Measurements from ENCODE around the gene FBXO30. TPM values are rescaled to one million over a fixed set of nuclear protein-coding genes. Genes with fewer than 3 reads are reported as not detected.

Gene FBXO30
- total RNA-seq (1 to 10 TPM; 7.9 to 8.4 TPM), polyA plus RNA-seq (1.5 TPM)

DNA sequence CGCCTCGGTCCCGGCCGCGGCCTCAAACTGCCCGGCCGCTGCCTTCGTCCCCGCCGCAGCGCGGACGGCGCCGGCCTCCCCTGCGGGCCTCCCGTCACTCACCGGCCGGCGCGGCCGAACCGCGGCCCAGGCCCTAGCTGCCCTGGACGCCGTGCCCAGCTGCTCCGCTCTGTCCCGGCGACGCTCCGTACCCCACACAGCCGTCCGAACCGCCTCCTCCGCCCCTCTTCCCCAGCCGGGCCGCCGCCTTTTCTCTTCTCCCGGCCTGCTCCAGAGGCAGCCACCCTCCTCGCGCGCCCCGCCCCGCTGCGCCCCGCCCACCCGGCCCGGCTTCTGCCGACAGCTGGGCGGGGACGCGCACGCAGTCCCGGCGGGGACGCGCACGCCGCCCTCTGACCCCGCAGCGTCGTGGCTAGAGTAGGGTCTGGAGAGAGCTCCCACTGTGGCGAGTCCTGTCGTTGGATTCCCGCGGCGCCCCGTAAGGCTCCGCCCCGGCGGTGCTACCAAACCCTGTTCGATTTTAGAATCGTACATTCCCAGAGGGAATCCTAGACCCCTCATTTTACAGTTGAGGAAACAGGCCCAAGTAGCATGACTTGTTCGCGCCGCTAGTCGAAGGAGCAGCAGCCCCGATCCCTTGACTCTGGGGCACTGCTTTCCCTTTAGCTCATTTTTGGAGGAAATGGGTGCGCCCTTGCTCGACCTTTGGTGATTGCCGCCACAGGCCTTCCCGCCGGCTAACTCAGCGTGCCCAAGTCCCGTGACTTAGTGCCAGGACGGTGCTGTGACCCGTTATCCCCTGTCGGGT, at the start of gene FBXO30:
FBXO30 (minus strand) TSS at position 295 of the 808 bp plus-strand sequence. CDS start 8,390 bp downstream, outside the sequence.
- Mint-ChIP-seq H3K9me3 (no peaks in the 10 kb centered on the region), H3K27me3 (no peaks in the 10 kb centered on the region), H3K4me3 (peak within 1 kb of the TSS; percentile 93 to 100 (median 95)), H3K36me3 (peaks cover 0 to 9% (median 2%) of the 10 kb centered on the region in 3 donors), H3K27ac (peak within 1 kb of the TSS; percentile 91 to 98 (median 94)), H3K4me1 (peaks cover 35 to 73% (median 69%) of the 10 kb centered on the region in 3 donors)
- ChIA-PET CTCF (interaction anchor here (1.3 to 1.6 kb wide), 6 partner anchors 15 to 150 kb away, joined by 3 to 5 read pairs (median 4); partner anchors contain the start of gene SHPRH), POLR2A (interaction anchor here (0.6 to 2.4 kb wide), 5 partner anchors 12 to 150 kb away, joined by 3 to 32 read pairs (median 7); partner anchors contain the start of genes EPM2A and SHPRH)
- Histone ChIP-seq H3K4me3 (ENCODE audit: low read length) (peak within 1 kb of the TSS; percentile 92), H3K27ac (ENCODE audit: low read depth, low read length) (peak within 1 kb of the TSS; percentile 87), H3K36me3 (ENCODE audit: insufficient read depth, low read length) (no peaks in the 10 kb centered on the region), H3K4me1 (ENCODE audit: insufficient read depth, low read length) (peaks cover 20% of the 10 kb centered on the region), H3K27me3 (ENCODE audit: insufficient read depth, low read length, poor library complexity, severe bottlenecking) (no peaks in the 10 kb centered on the region), H3K9me3 (ENCODE audit: low read length) (no peaks in the 10 kb centered on the region)
- DNase-seq: peak; percentile 78 to 90 (median 86)

DNA sequence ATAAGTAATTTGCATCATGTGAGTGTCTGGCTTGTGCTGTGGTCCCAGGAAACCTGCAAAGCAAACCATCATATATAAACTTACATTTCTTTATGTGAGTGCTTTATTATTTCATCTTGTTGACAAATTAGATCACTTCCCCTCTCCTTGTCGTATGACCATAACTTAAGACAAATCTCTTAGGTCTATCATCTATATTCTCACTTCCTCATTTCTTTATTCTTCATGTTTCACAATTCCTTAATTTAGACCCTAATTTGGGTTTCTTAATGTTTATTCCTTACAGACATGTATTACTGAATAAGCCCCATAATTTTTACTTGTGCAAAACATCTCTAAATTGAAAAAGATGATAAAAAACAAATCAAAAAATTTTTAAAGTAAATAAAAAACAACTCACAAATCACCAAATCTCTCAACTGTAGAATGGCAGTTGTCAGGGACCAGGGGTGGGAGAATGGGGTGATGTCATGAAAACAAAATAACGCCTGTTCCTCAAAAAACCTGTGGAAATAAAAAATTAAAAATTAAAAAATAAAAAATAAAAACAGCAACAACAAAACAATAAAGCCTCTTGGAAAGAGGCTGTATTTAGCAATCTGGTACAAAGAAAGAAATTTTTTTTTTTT, 49.5 kb upstream of the FBXO30 start:
- Histone ChIP-seq H3K9me3 (ENCODE audit: low read length) (no peaks in the 10 kb centered on the region), H3K4me3 (ENCODE audit: low read length) (no peak overlapping the region), H3K36me3 (ENCODE audit: insufficient read depth, low read length) (no peaks in the 10 kb centered on the region), H3K27ac (ENCODE audit: low read depth, low read length) (no peak overlapping the region), H3K4me1 (ENCODE audit: insufficient read depth, low read length) (peaks cover 34% of the 10 kb centered on the region), H3K27me3 (ENCODE audit: insufficient read depth, low read length, poor library complexity, severe bottlenecking) (no peaks in the 10 kb centered on the region)
- POLR2A ChIA-PET: no interaction called here
- Mint-ChIP-seq H3K4me3 (no peak overlapping the region), H3K27me3 (no peaks in the 10 kb centered on the region), H3K27ac (peak overlapping the region in 3 of 8 donors; percentile 18 to 36 (median 18)), H3K4me1 (peaks cover 30 to 57% (median 54%) of the 10 kb centered on the region in 3 donors), H3K9me3 (peaks cover 2 to 7% (median 6%) of the 10 kb centered on the region in 5 donors), H3K36me3 (peaks cover 8 to 19% (median 9%) of the 10 kb centered on the region in 3 donors)
- CTCF ChIA-PET: interaction anchor here (0.7 to 0.8 kb wide), 2 partner anchors 19 to 22 kb away, joined by 3 to 4 read pairs; no protein-coding TSS in a partner anchor
- DNase-seq: no peak

- POLR2A ChIA-PET: no interaction called here
- DNase-seq: no peak
- Histone ChIP-seq H3K27me3 (ENCODE audit: insufficient read depth, low read length, poor library complexity, severe bottlenecking) (no peaks in the 10 kb centered on the region), H3K4me3 (ENCODE audit: low read length) (no peak overlapping the region), H3K36me3 (ENCODE audit: insufficient read depth, low read length) (no peaks in the 10 kb centered on the region), H3K9me3 (ENCODE audit: low read length) (no peaks in the 10 kb centered on the region), H3K27ac (ENCODE audit: low read depth, low read length) (no peak overlapping the region), H3K4me1 (ENCODE audit: insufficient read depth, low read length) (peaks cover 34% of the 10 kb centered on the region)
- CTCF ChIA-PET: no interaction called here
- Mint-ChIP-seq H3K4me3 (peak overlapping the region in 1 of 7 donors; percentile 9), H3K27me3 (no peaks in the 10 kb centered on the region), H3K36me3 (peaks cover 11 to 24% (median 13%) of the 10 kb centered on the region in 3 donors), H3K27ac (peak overlapping the region in 3 of 8 donors; percentile 3 to 45 (median 18)), H3K4me1 (peaks cover 29 to 52% (median 52%) of the 10 kb centered on the region in 3 donors), H3K9me3 (peaks cover 2 to 7% (median 6%) of the 10 kb centered on the region in 5 donors)
Measured at GRCh38 chr6:145863366-145863765, 48.8 kb upstream of the FBXO30 start.

DNA sequence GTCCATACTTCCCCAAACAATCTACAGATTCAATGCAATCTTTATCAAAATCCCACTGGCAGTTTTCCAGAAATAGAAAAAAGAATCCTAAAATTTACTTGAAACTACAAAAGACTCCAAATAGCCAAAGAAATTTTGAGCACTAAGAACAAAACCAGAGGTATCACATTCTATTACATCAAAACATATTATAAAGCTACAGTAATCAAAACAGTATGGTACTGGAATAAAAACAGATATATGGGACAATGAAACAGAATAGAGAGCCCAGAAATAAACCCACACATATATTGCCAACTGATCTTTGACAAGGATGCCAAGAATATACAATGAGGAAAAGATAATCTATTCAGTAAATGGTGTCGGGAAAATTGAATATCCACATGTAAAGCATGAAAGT, 46.0 kb upstream of the FBXO30 start:
- Histone ChIP-seq H3K9me3 (ENCODE audit: low read length) (no peaks in the 10 kb centered on the region), H3K4me3 (ENCODE audit: low read length) (no peak overlapping the region), H3K4me1 (ENCODE audit: insufficient read depth, low read length) (peaks cover 10% of the 10 kb centered on the region), H3K27me3 (ENCODE audit: insufficient read depth, low read length, poor library complexity, severe bottlenecking) (no peaks in the 10 kb centered on the region), H3K36me3 (ENCODE audit: insufficient read depth, low read length) (no peaks in the 10 kb centered on the region), H3K27ac (ENCODE audit: low read depth, low read length) (no peak overlapping the region)
- H3K36me3 Mint-ChIP-seq: peaks cover 14 to 34% (median 15%) of the 10 kb centered on the region in 3 donors
- DNase-seq: no peak
- H3K27ac Mint-ChIP-seq: no peak overlapping the region
- POLR2A ChIA-PET: no interaction called here
- peaks cover 2 to 7% (median 6%) of the 10 kb centered on the region in 5 donors for H3K9me3 Mint-ChIP-seq
- H3K4me3 Mint-ChIP-seq: no peak overlapping the region
- CTCF ChIA-PET: no interaction called here
- no peaks in the 10 kb centered on the region for H3K27me3 Mint-ChIP-seq
- peaks cover 8 to 24% (median 24%) of the 10 kb centered on the region in 3 donors for H3K4me1 Mint-ChIP-seq

DNA sequence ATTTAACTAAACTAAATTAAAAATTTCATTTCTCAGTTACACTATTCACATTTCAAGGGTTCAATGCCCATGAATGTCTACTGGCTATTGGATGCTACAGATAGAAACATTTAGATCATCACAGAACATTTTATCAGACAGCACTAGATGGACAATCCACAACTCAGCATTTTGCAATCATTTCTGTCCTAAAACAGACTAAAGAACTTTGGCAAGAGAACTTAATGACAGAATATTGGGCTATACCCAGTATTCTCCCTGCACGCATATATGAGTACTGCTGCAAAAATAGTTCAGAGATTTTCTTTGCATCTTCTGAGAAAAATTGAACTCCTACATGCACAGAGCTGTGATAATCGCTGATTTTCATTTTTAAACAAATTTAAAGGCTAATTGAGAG, 36.1 kb upstream of the FBXO30 start:
- H3K27me3 Mint-ChIP-seq: peaks cover 0 to 1% of the 10 kb centered on the region in 2 donors
- H3K4me1 Mint-ChIP-seq: peaks cover 4 to 7% (median 7%) of the 10 kb centered on the region in 3 donors
- H3K4me3 ChIP-seq (ENCODE audit: low read length): no peak overlapping the region
- no peaks in the 10 kb centered on the region for H3K36me3 ChIP-seq (ENCODE audit: insufficient read depth, low read length)
- H3K27me3 ChIP-seq (ENCODE audit: insufficient read depth, low read length, poor library complexity, severe bottlenecking): no peaks in the 10 kb centered on the region
- H3K4me3 Mint-ChIP-seq: no peak overlapping the region
- H3K4me1 ChIP-seq (ENCODE audit: insufficient read depth, low read length): peaks cover 4% of the 10 kb centered on the region
- H3K36me3 Mint-ChIP-seq: peaks cover 3 to 8% (median 4%) of the 10 kb centered on the region in 3 donors
- no peaks in the 10 kb centered on the region for H3K9me3 ChIP-seq (ENCODE audit: low read length)
- H3K9me3 Mint-ChIP-seq: no peaks in the 10 kb centered on the region
- DNase-seq: no peak
- POLR2A ChIA-PET: no interaction called here
- H3K27ac Mint-ChIP-seq: no peak overlapping the region
- H3K27ac ChIP-seq (ENCODE audit: low read depth, low read length): no peak overlapping the region
- CTCF ChIA-PET: no interaction called here

- peaks cover 4% of the 10 kb centered on the region for H3K4me1 ChIP-seq (ENCODE audit: insufficient read depth, low read length)
- CTCF ChIA-PET: no interaction called here
- H3K27me3 ChIP-seq (ENCODE audit: insufficient read depth, low read length, poor library complexity, severe bottlenecking): no peaks in the 10 kb centered on the region
- H3K9me3 Mint-ChIP-seq: no peaks in the 10 kb centered on the region
- no peak overlapping the region for H3K4me3 ChIP-seq (ENCODE audit: low read length)
- no peak overlapping the region for H3K27ac Mint-ChIP-seq
- peaks cover 6 to 11% (median 7%) of the 10 kb centered on the region in 3 donors for H3K4me1 Mint-ChIP-seq
- peaks cover 0 to 1% of the 10 kb centered on the region in 2 donors for H3K27me3 Mint-ChIP-seq
- POLR2A ChIA-PET: no interaction called here
- peaks cover 3 to 12% (median 4%) of the 10 kb centered on the region in 3 donors for H3K36me3 Mint-ChIP-seq
- H3K9me3 ChIP-seq (ENCODE audit: low read length): no peaks in the 10 kb centered on the region
- no peak overlapping the region for H3K27ac ChIP-seq (ENCODE audit: low read depth, low read length)
- H3K36me3 ChIP-seq (ENCODE audit: insufficient read depth, low read length): no peaks in the 10 kb centered on the region
- DNase-seq: no peak
- H3K4me3 Mint-ChIP-seq: no peak overlapping the region
Measured at GRCh38 chr6:145848541-145848940, 33.9 kb upstream of the FBXO30 start.

DNA sequence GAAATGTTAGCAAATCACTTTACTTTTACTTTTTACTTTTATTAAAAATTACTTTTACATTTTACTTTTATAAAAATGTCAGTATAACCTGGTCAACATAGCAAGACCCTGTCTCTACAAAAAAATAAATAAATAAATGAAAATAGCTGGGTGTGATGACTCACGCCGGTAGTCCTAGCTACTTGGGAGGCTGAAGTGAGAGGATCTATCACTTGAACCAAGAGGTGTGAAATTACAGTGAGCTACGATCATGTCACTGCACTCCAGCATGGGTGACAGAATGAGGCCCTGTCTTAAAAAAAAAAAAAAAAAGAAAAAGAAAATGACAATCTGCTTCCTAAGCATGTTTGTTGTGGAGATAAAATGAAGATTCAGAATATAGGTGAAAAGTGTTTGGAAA, 31.0 kb upstream of the FBXO30 start:
- peaks cover 6 to 11% (median 7%) of the 10 kb centered on the region in 3 donors for H3K4me1 Mint-ChIP-seq
- Histone ChIP-seq H3K4me3 (ENCODE audit: low read length) (no peak overlapping the region), H3K4me1 (ENCODE audit: insufficient read depth, low read length) (peaks cover 4% of the 10 kb centered on the region), H3K36me3 (ENCODE audit: insufficient read depth, low read length) (no peaks in the 10 kb centered on the region), H3K9me3 (ENCODE audit: low read length) (no peaks in the 10 kb centered on the region), H3K27ac (ENCODE audit: low read depth, low read length) (no peak overlapping the region), H3K27me3 (ENCODE audit: insufficient read depth, low read length, poor library complexity, severe bottlenecking) (no peaks in the 10 kb centered on the region)
- peak overlapping the region in 1 of 7 donors; percentile 4 for H3K4me3 Mint-ChIP-seq
- peaks cover 0 to 1% of the 10 kb centered on the region in 2 donors for H3K27me3 Mint-ChIP-seq
- DNase-seq: no peak
- CTCF ChIA-PET: no interaction called here
- peaks cover 3 to 14% (median 4%) of the 10 kb centered on the region in 3 donors for H3K36me3 Mint-ChIP-seq
- POLR2A ChIA-PET: no interaction called here
- peak overlapping the region in 2 of 8 donors; percentile 12 to 26 for H3K27ac Mint-ChIP-seq
- no peaks in the 10 kb centered on the region for H3K9me3 Mint-ChIP-seq
